OCI-LY3 (cell line): ENCODE measurements around the gene TFE3.

Experiments used
- EZH2phosphoT487 ChIP-seq: fragments of 200-600 bp; shearing (Covaris generic); IDR thresholded peaks from 2 replicates; pipeline ENCODE4 v1.6.1; 2018; ENCODE audit warnings: antibody characterized with exemption, mixed run types, low read depth
- TF ChIP-seq, protein P1 (sequence below): fragments of 200-600, 300-600 bp; sonication (generic); IDR thresholded peaks from 2 replicates; pipeline ENCODE4 v1.5.1; 2014; ENCODE audit warnings: antibody characterized with exemption, low read length, low read depth

- TF ChIP-seq, protein P1, sequence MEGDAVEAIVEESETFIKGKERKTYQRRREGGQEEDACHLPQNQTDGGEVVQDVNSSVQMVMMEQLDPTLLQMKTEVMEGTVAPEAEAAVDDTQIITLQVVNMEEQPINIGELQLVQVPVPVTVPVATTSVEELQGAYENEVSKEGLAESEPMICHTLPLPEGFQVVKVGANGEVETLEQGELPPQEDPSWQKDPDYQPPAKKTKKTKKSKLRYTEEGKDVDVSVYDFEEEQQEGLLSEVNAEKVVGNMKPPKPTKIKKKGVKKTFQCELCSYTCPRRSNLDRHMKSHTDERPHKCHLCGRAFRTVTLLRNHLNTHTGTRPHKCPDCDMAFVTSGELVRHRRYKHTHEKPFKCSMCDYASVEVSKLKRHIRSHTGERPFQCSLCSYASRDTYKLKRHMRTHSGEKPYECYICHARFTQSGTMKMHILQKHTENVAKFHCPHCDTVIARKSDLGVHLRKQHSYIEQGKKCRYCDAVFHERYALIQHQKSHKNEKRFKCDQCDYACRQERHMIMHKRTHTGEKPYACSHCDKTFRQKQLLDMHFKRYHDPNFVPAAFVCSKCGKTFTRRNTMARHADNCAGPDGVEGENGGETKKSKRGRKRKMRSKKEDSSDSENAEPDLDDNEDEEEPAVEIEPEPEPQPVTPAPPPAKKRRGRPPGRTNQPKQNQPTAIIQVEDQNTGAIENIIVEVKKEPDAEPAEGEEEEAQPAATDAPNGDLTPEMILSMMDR = no peak
- no peak for TF ChIP-seq EZH2phosphoT487
Measured at GRCh38 chrX:49066690-49067089, 23.5 kb upstream of the TFE3 start.
